Measurements from ENCODE around the gene RAB39B.
"Not testable (repeated sequence)": the region's sequence is repeated elsewhere in the genome, so short reads cannot be mapped to it uniquely, and the experiment has no call there.

Gene RAB39B

DNA sequence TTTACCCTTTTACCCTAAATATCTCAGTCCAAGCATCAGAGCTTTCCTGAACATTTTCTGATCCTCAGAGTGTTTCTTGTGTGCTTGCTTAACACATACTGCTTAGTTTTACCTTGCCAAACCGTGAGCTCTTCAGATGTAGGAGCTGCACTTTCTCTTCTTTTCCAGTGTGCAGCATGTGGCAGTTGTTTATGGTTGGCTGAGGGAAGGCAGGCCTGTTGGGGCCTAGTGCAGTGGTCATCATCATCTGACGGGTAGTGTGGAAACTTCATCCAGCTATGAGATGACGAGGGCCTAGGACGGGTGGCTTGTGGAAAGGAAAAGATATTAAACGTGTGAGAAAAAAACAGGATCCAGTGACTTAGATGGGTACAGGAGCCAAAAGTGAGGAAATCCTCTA, 26.6 kb downstream of the RAB39B start:
- H3K4me3 ChIP-seq (IDR thresholded peaks at IDR 0.05; ENCODE audit: insufficient read depth, low read depth, low read length), result no peak overlapping the region
- H2AFZ ChIP-seq (ENCODE audit: low read depth), result no peak overlapping the region
- no peaks in the 10 kb centered on the region for H3K27me3 ChIP-seq (ENCODE audit: insufficient read depth, low read depth)
- peaks cover 27% of the 10 kb centered on the region for H3K4me1 ChIP-seq (ENCODE audit: low read depth, poor library complexity, severe bottlenecking)
- H3K36me3 ChIP-seq (ENCODE audit: insufficient read depth), result no peaks in the 10 kb centered on the region
- no peak overlapping the region for H3K4me2 ChIP-seq
- H3K79me2 ChIP-seq (ENCODE audit: insufficient read depth, low read depth), result peaks cover 6% of the 10 kb centered on the region; the same call in 1 of the 2 replicates
- no peaks in the 10 kb centered on the region for H4K20me1 ChIP-seq (ENCODE audit: insufficient read depth)
- TF ChIP-seq, protein P1, sequence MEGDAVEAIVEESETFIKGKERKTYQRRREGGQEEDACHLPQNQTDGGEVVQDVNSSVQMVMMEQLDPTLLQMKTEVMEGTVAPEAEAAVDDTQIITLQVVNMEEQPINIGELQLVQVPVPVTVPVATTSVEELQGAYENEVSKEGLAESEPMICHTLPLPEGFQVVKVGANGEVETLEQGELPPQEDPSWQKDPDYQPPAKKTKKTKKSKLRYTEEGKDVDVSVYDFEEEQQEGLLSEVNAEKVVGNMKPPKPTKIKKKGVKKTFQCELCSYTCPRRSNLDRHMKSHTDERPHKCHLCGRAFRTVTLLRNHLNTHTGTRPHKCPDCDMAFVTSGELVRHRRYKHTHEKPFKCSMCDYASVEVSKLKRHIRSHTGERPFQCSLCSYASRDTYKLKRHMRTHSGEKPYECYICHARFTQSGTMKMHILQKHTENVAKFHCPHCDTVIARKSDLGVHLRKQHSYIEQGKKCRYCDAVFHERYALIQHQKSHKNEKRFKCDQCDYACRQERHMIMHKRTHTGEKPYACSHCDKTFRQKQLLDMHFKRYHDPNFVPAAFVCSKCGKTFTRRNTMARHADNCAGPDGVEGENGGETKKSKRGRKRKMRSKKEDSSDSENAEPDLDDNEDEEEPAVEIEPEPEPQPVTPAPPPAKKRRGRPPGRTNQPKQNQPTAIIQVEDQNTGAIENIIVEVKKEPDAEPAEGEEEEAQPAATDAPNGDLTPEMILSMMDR (conservative IDR thresholded peaks at IDR 0.05; ENCODE audit: low read depth, low read length), result no peak
- no peak overlapping the region for H3K27ac ChIP-seq
- H3K9ac ChIP-seq, result no peak overlapping the region

DNA sequence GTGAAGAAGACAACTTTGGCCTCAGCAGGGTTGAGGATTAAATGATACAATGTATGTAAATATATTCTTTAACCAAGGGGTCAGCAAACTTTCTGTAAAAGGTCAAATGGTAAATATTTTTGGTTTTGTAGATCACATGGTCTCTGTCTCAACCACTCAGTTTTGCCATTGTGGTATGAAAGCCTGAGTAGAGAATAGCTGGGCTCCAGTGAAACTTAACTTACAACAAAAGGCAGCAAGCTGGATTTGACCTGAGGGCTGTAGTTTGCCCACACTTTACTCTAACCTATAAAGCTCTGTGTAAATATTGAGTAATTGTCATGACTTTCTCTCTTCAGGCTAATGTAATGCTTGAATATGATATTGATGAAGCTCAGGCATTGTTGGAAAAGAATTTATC, 28.4 kb downstream of the RAB39B start:
- no peaks in the 10 kb centered on the region for H3K36me3 ChIP-seq (ENCODE audit: insufficient read depth)
- peaks cover 45% of the 10 kb centered on the region for H3K4me1 ChIP-seq (ENCODE audit: low read depth, poor library complexity, severe bottlenecking)
- no peak overlapping the region for H3K9ac ChIP-seq
- TF ChIP-seq, protein P1 (conservative IDR thresholded peaks at IDR 0.05; ENCODE audit: low read depth, low read length), result no peak
- H3K27ac ChIP-seq, result no peak overlapping the region
- H3K4me2 ChIP-seq, result peak overlapping the region; percentile 39; the same call in 1 of the 2 replicates
- H4K20me1 ChIP-seq (ENCODE audit: insufficient read depth), result no peaks in the 10 kb centered on the region
- H3K27me3 ChIP-seq (ENCODE audit: insufficient read depth, low read depth), result no peaks in the 10 kb centered on the region
- H3K79me2 ChIP-seq (ENCODE audit: insufficient read depth, low read depth), result peaks cover 6% of the 10 kb centered on the region; the same call in 1 of the 2 replicates
- H3K4me3 ChIP-seq (IDR thresholded peaks at IDR 0.05; ENCODE audit: insufficient read depth, low read depth, low read length), result no peak overlapping the region
- no peak overlapping the region for H2AFZ ChIP-seq (ENCODE audit: low read depth)

DNA sequence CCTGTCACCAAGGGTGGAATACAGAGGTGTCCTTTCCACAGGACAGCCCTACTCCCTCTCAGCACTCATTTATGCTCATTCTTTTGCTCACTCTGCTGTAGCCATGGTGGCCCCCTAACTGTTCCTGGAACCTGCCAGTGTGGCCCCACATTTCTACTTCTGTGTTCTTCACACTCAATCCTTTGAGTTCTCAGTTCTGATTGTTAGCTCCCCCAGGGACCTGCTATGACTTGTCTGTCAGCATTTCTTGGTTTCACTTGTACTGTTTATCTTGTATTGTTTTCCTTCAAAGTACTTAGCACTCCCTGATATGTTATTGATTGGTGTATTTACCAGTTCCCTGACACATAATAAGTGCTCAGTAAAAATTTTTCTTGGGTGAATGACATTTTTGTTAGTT, 33.1 kb downstream of the RAB39B start:
- H3K27ac ChIP-seq, result peak overlapping the region; percentile 38; the same call in 1 of the 2 replicates
- peaks cover 62% of the 10 kb centered on the region for H3K4me1 ChIP-seq (ENCODE audit: low read depth, poor library complexity, severe bottlenecking)
- no peak overlapping the region for H3K4me3 ChIP-seq (IDR thresholded peaks at IDR 0.05; ENCODE audit: insufficient read depth, low read depth, low read length)
- no peak overlapping the region for H3K9ac ChIP-seq
- TF ChIP-seq, protein P1 (conservative IDR thresholded peaks at IDR 0.05; ENCODE audit: low read depth, low read length), result no peak
- H3K36me3 ChIP-seq (ENCODE audit: insufficient read depth), result 0 out of 2 replicates have a peak, but pooled peaks cover 3% of the 10 kb centered on the region
- no peaks in the 10 kb centered on the region for H4K20me1 ChIP-seq (ENCODE audit: insufficient read depth)
- peaks cover 6% of the 10 kb centered on the region; the same call in 1 of the 2 replicates for H3K79me2 ChIP-seq (ENCODE audit: insufficient read depth, low read depth)
- no peaks in the 10 kb centered on the region for H3K27me3 ChIP-seq (ENCODE audit: insufficient read depth, low read depth)
- H2AFZ ChIP-seq (ENCODE audit: low read depth), result no peak overlapping the region
- H3K4me2 ChIP-seq, result peak overlapping the region; percentile 38; the same call in 1 of the 2 replicates

DNA sequence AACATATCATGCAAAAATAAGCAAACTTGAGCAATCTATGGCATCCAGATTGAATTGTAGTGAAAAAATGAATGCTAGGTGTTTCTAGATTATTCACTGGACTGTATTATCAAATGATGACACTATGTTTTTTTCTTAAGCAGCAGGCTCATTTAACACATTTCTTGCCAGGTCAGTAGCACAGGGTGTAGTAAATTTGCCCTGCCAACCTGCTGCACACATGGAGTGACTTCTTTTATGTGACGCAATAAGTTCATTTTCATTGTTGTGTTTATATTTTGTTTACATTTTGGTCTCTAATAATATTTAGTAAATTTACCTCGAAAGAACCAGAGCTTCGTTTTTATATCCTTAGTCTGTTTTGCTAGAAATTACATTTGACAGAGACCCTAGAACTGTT, 38.5 kb downstream of the RAB39B start:
- Histone ChIP-seq H3K27ac (no peak overlapping the region), H3K27me3 (ENCODE audit: insufficient read depth, low read depth) (no peaks in the 10 kb centered on the region), H3K4me1 (ENCODE audit: low read depth, poor library complexity, severe bottlenecking) (peaks cover 17% of the 10 kb centered on the region), H3K9ac (no peak overlapping the region), H2AFZ (ENCODE audit: low read depth) (no peak overlapping the region), H3K4me3 (IDR thresholded peaks at IDR 0.05; ENCODE audit: insufficient read depth, low read depth, low read length) (no peak overlapping the region), H3K79me2 (ENCODE audit: insufficient read depth, low read depth) (no peaks in the 10 kb centered on the region; the same call in 1 of the 2 replicates), H4K20me1 (ENCODE audit: insufficient read depth) (no peaks in the 10 kb centered on the region), H3K4me2 (no peak overlapping the region), H3K36me3 (ENCODE audit: insufficient read depth) (0 out of 2 replicates have a peak, but pooled peaks cover 3% of the 10 kb centered on the region)
- TF ChIP-seq, protein P1 (conservative IDR thresholded peaks at IDR 0.05; ENCODE audit: low read depth, low read length), result no peak

DNA sequence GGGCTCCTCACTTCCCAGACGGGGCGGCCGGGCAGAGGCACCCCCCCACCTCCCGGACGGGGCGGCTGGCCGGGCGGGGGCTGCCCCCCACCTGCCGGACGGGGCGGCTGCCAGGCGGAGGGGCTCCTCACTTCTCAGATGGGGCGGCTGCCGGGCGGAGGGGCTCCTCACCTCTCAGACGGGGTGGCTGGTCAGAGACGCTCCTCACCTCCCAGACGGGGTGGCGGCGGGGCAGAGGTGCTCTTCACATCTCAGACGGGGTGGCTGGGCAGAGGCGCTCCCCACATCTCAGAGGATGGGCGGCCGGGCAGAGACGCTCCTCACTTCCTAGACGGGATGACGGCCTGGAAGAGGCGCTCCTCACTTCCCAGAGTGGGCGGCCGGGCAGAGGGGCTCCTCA, 40.5 kb downstream of the RAB39B start:
- H3K4me3 ChIP-seq (IDR thresholded peaks at IDR 0.05; ENCODE audit: insufficient read depth, low read depth, low read length); H2AFZ ChIP-seq (ENCODE audit: low read depth); H3K27me3 ChIP-seq (ENCODE audit: insufficient read depth, low read depth); H4K20me1 ChIP-seq (ENCODE audit: insufficient read depth); H3K36me3 ChIP-seq (ENCODE audit: insufficient read depth); H3K4me2 ChIP-seq; H3K27ac ChIP-seq; H3K9ac ChIP-seq: not testable (repeated sequence)
- Histone ChIP-seq H3K79me2 (ENCODE audit: insufficient read depth, low read depth) (peaks cover 13% of the 10 kb centered on the region), H3K4me1 (ENCODE audit: low read depth, poor library complexity, severe bottlenecking) (peaks cover 15% of the 10 kb centered on the region)

All from KMS-11 (cell line).